IMR-90 (cell line): ENCODE results near the gene ATP1B3. TPM values are rescaled to one million over a fixed set of nuclear protein-coding genes. Genes with fewer than 3 reads are reported as not detected.
A peak's percentile ranks its signal among the peaks of the same experiment; 100 is the strongest.

Experiments used
- ATAC-seq: fragments of 200-7000 bp; cut with Tn5 transposase; 2 replicates; pipeline ENCODE4 v1.9.1; 2020; ENCODE audit warnings: low read depth, mild to moderate bottlenecking, moderate library complexity
- BruUV-seq: library from RNA; stranded (reverse); fragments of 400-500 nt; replicated peaks from 2 replicates; lab custom pipeline; 2021; lab: Mats Ljungman, UMichigan
- CTCF ChIA-PET: fragments of 300-600 bp; formaldehyde crosslinking; extraction: SDS; loops from one replicate; lab custom pipeline; 2021; ENCODE audit warnings: antibody characterized with exemption; lab: Yijun Ruan, JAX
- POLR2A ChIA-PET: fragments of 300-600 bp; sonication (Branson Sonifier 250); formaldehyde crosslinking; loops from one replicate; lab custom pipeline; 2022; ENCODE audit warnings: antibody characterized with exemption; ENCODE audit not compliant: unreplicated experiment; lab: Charles Lee
- DNase-seq: peaks from one replicate; pipeline ENCODE4 v3.0.0; 2013
- H2AFZ ChIP-seq: replicated peaks from 2 replicates; pipeline ENCODE3; 2013; ENCODE audit warnings: low read length, mild to moderate bottlenecking; ENCODE audit not compliant: poor library complexity
- H2AK5ac ChIP-seq: 2 replicates; pipeline ENCODE4 v1.6.1; 2013; ENCODE audit warnings: low read depth, low read length, inconsistent platforms
- H2AK9ac ChIP-seq: replicated peaks from 2 replicates; pipeline ENCODE3; 2013; ENCODE audit warnings: mild to moderate bottlenecking, low read depth, low read length, moderate library complexity; ENCODE audit not compliant: poor library complexity
- H2BK120ac ChIP-seq: 2 replicates; pipeline ENCODE4 v1.6.1; 2013; ENCODE audit warnings: low read depth, low read length, inconsistent platforms
- H2BK15ac ChIP-seq: 3 replicates; pipeline ENCODE4 v1.6.1; 2013; ENCODE audit warnings: low read depth, low read length, inconsistent platforms
- H2BK20ac ChIP-seq: 2 replicates; pipeline ENCODE4 v1.6.1; 2013; ENCODE audit warnings: low read depth, mild to moderate bottlenecking, inconsistent platforms, low read length, moderate library complexity
- H2BK5ac ChIP-seq: 2 replicates; pipeline ENCODE4 v1.6.1; 2013; ENCODE audit warnings: mild to moderate bottlenecking, low read depth, low read length, inconsistent platforms; ENCODE audit not compliant: poor library complexity, severe bottlenecking
- H3K14ac ChIP-seq: replicated peaks from 2 replicates; pipeline ENCODE4 v1.6.1; 2013; ENCODE audit warnings: low read depth, low read length, inconsistent platforms
- H3K18ac ChIP-seq: 2 replicates; pipeline ENCODE4 v1.6.1; 2013; ENCODE audit warnings: low read depth, low read length, control low read depth
- H3K23ac ChIP-seq: 2 replicates; pipeline ENCODE4 v1.6.1; 2013; ENCODE audit warnings: low read depth, low read length, inconsistent platforms
- H3K27ac ChIP-seq: 2 replicates; pipeline ENCODE4 v1.5.1; 2013; ENCODE audit warnings: mild to moderate bottlenecking, control low read depth, low read length; ENCODE audit not compliant: insufficient read depth
- H3K27me3 ChIP-seq: 2 replicates; pipeline ENCODE4 v1.6.1; 2013; ENCODE audit warnings: low read length; ENCODE audit not compliant: control insufficient read depth, insufficient read depth
- H3K36me3 ChIP-seq: 2 replicates; pipeline ENCODE4 v1.6.1; 2013; ENCODE audit warnings: low read length, mixed read lengths; ENCODE audit not compliant: control insufficient read depth, insufficient read depth
- H3K4ac ChIP-seq: 2 replicates; pipeline ENCODE4 v1.6.1; 2013; ENCODE audit warnings: low read depth, low read length, inconsistent platforms
- H3K4me1 ChIP-seq: 2 replicates; pipeline ENCODE4 v1.6.1; 2013; ENCODE audit warnings: low read length, mixed read lengths; ENCODE audit not compliant: control insufficient read depth, insufficient read depth
- H3K4me2 ChIP-seq: 2 replicates; pipeline ENCODE4 v1.6.1; 2013; ENCODE audit warnings: low read depth, mild to moderate bottlenecking, control low read depth, low read length, moderate library complexity
- H3K4me3 ChIP-seq: 2 replicates; pipeline ENCODE4 v1.5.1; 2013; ENCODE audit warnings: low read depth, mild to moderate bottlenecking, control low read depth, low read length, moderate library complexity; ENCODE audit not compliant: insufficient read depth
- H3K56ac ChIP-seq: 2 replicates; pipeline ENCODE4 v1.6.1; 2013; ENCODE audit warnings: low read length, inconsistent platforms; ENCODE audit not compliant: insufficient read depth; ENCODE audit errors: extremely low read depth
- H3K79me1 ChIP-seq, 2 experiments: 2 replicates each; pipeline ENCODE4 v1.6.1; 2013; ENCODE audit warnings: low read length in 2 of 2, inconsistent platforms in 1 of 2, low read depth in 1 of 2
- H3K9ac ChIP-seq: 2 replicates; pipeline ENCODE4 v1.6.1; 2013; ENCODE audit warnings: low read depth, low read length, control low read depth
- H3K9me1 ChIP-seq: 2 replicates; pipeline ENCODE4 v1.6.1; 2013; ENCODE audit warnings: low read length, inconsistent platforms; ENCODE audit not compliant: insufficient read depth
- H3K9me3 ChIP-seq: 2 replicates; pipeline ENCODE4 v1.6.1; 2013; ENCODE audit warnings: low read length; ENCODE audit not compliant: control insufficient read depth, insufficient read depth
- H4K20me1 ChIP-seq: 2 replicates; pipeline ENCODE4 v1.6.1; 2013; ENCODE audit warnings: low read length, inconsistent platforms; ENCODE audit not compliant: insufficient read depth
- H4K5ac ChIP-seq: 2 replicates; pipeline ENCODE4 v1.6.1; 2013; ENCODE audit warnings: mild to moderate bottlenecking, low read depth, low read length, control low read depth
- H4K8ac ChIP-seq, 2 experiments: 2 replicates each; pipeline ENCODE4 v1.6.1; 2013; ENCODE audit warnings: low read depth in 2 of 2, low read length in 2 of 2, control low read depth in 1 of 2, inconsistent platforms in 1 of 2
- H4K91ac ChIP-seq: 2 replicates; pipeline ENCODE4 v1.6.1; 2013; ENCODE audit warnings: low read depth, low read length, inconsistent platforms; ENCODE audit not compliant: insufficient read depth
- BHLHE40 ChIP-seq: fragments of 150-350 bp; IDR thresholded peaks from 2 replicates; pipeline ENCODE4 v1.6.1; 2016; ENCODE audit warnings: mild to moderate bottlenecking, low read depth, low read length
- CEBPB ChIP-seq: IDR thresholded peaks from 2 replicates; pipeline ENCODE4 v1.6.1; 2012; ENCODE audit warnings: low read depth, low read length, improper control_type of control experiment
- CHD1 ChIP-seq: IDR thresholded peaks from 2 replicates; pipeline ENCODE4 v1.6.1; 2012; ENCODE audit warnings: low read depth, low read length, improper control_type of control experiment
- CTCF ChIP-seq: conservative IDR thresholded peaks from 2 replicates; pipeline ENCODE4 v1.5.1; 2012; ENCODE audit warnings: mild to moderate bottlenecking, low read depth, low read length, improper control_type of control experiment
- FOS ChIP-seq: fragments of 150-350 bp; IDR thresholded peaks from 2 replicates; pipeline ENCODE4 v1.6.1; 2016; ENCODE audit warnings: low read depth, low read length
- MXI1 ChIP-seq: IDR thresholded peaks from 2 replicates; pipeline ENCODE4 v1.6.1; 2012; ENCODE audit warnings: low read depth, mild to moderate bottlenecking, low read length, moderate library complexity, borderline replicate concordance
- NFE2L2 ChIP-seq: fragments of 150-350 bp; IDR thresholded peaks from 2 replicates; pipeline ENCODE4 v1.6.1; 2016; ENCODE audit warnings: low read depth, mild to moderate bottlenecking, low read length
- RAD21 ChIP-seq: IDR thresholded peaks from 2 replicates; pipeline ENCODE4 v1.6.1; 2012; ENCODE audit warnings: low read length, improper control_type of control experiment
- RCOR1 ChIP-seq: IDR thresholded peaks from 2 replicates; pipeline ENCODE4 v1.6.1; 2012; ENCODE audit warnings: mild to moderate bottlenecking, low read length, improper control_type of control experiment; ENCODE audit not compliant: insufficient replicate concordance
- RFX5 ChIP-seq: IDR thresholded peaks from 2 replicates; pipeline ENCODE4 v1.8.0; 2012; ENCODE audit warnings: low read depth, mild to moderate bottlenecking, low read length, moderate library complexity
- SMC3 ChIP-seq: fragments of 150-350 bp; IDR thresholded peaks from 2 replicates; pipeline ENCODE4 v1.6.1; 2016; ENCODE audit warnings: low read depth, mild to moderate bottlenecking, antibody characterized with exemption, low read length, moderate library complexity
- WGBS, 2 experiments: methylation state at CpG; one replicate each; pipeline versions ENCODE4 v1.1.5 to v1.1.7; 2013; ENCODE audit warnings: missing lambda C conversion rate in 2 of 2; ENCODE audit not compliant: insufficient read length in 1 of 2; ENCODE audit errors: extremely low coverage in 2 of 2; 5-methylcytosine and 5-hydroxymethylcytosine counted together
- dilution Hi-C: fragments of 300-500 bp; cut with HindIII; formaldehyde crosslinking; loops from one replicate; pipeline ENCODE4 v1.14.3; 2018; ENCODE audit warnings: low sequenced_read_pairs; ENCODE audit not compliant: unreplicated experiment
- in situ Hi-C: fragments of 300-500 bp; cut with MboI; formaldehyde crosslinking; loops from 3 replicates; pipeline ENCODE4 v1.14.3; 2019; ENCODE audit warnings: low sequenced_read_pairs, inconsistent platforms, mixed read lengths
- intact Hi-C: fragments of 100-400 bp; cut with micrococcal nuclease; formaldehyde crosslinking; loops from 2 replicates; pipeline ENCODE4 v1.10.0; 2022
- polyA plus RNA-seq, 3 experiments: library from polyadenylated mRNA; depleted of rRNA; stranded (reverse); fragments of >200 nt; gene quantifications; 2 replicates each; pipeline ENCODE4 v1.2.3, GENCODE V29; 2012; ENCODE audit warnings: low replicate concordance in 1 of 3
- total RNA-seq: library from RNA; depleted of rRNA; stranded (reverse); fragments of >200 nt; gene quantifications from 2 replicates; pipeline ENCODE4 v1.2.3, GENCODE V29; 2012
- TF ChIP-seq, protein P1 (sequence below): fragments of 150-350 bp; IDR thresholded peaks from 2 replicates; pipeline ENCODE4 v1.6.1; 2017; ENCODE audit warnings: mild to moderate bottlenecking, antibody characterized with exemption, low read length, low read depth
- TF ChIP-seq, protein P2 (sequence below): fragments of 150-350 bp; IDR thresholded peaks from 2 replicates; pipeline ENCODE4 v1.6.1; 2016; ENCODE audit warnings: low read depth, mild to moderate bottlenecking, low read length, moderate library complexity, borderline replicate concordance

ATP1B3 gene
- total and polyA plus RNA-seq, 2 of the 4 experiments (the other 2 are of a cell fraction): 64.3 to 126 TPM

GRCh38 chr3:141913150-141913811 is 36.8 kb downstream of the ATP1B3 start:
- intact Hi-C loops: loop anchor here (1.0 to 5.0 kb wide), 2 partner anchors 175 to 336 kb away; partner anchors contain the start of gene RNF7
- no peak overlapping the region for H3K9ac ChIP-seq
- ChIA-PET CTCF (interaction anchor here (0.5 to 1.2 kb wide), 7 partner anchors 17 to 1706 kb away, joined by 3 to 4 read pairs (median 4); no protein-coding TSS in a partner anchor), POLR2A (interaction anchor here (0.6 kb wide), 1 partner anchor 15 kb away, joined by 4 read pairs; no protein-coding TSS in a partner anchor)
- dilution Hi-C loops: no loop called here
- no peak overlapping the region for H3K4me2 ChIP-seq
- H4K8ac ChIP-seq: no peak overlapping the region
- no CpG with 5 or more reads among the region's 1 CpG for WGBS, 2 experiments
- peaks cover 7% of the 10 kb centered on the region; the same call in 1 of the 2 replicates for H3K9me1 ChIP-seq
- no peak overlapping the region for H3K4ac ChIP-seq
- no peak overlapping the region for H3K4me3 ChIP-seq
- BruUV-seq: no TSS peak
- TF ChIP-seq RAD21: peak; percentile 76
- TF ChIP-seq FOS: no peak
- TF ChIP-seq BHLHE40: no peak
- TF ChIP-seq, protein P1, sequence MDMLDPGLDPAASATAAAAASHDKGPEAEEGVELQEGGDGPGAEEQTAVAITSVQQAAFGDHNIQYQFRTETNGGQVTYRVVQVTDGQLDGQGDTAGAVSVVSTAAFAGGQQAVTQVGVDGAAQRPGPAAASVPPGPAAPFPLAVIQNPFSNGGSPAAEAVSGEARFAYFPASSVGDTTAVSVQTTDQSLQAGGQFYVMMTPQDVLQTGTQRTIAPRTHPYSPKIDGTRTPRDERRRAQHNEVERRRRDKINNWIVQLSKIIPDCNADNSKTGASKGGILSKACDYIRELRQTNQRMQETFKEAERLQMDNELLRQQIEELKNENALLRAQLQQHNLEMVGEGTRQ: no peak; the same call in 1 of the 2 replicates
- TF ChIP-seq SMC3: peak; percentile 52
- TF ChIP-seq NFE2L2: no peak
- TF ChIP-seq RFX5: no peak
- TF ChIP-seq CHD1: no peak
- TF ChIP-seq, protein P2, sequence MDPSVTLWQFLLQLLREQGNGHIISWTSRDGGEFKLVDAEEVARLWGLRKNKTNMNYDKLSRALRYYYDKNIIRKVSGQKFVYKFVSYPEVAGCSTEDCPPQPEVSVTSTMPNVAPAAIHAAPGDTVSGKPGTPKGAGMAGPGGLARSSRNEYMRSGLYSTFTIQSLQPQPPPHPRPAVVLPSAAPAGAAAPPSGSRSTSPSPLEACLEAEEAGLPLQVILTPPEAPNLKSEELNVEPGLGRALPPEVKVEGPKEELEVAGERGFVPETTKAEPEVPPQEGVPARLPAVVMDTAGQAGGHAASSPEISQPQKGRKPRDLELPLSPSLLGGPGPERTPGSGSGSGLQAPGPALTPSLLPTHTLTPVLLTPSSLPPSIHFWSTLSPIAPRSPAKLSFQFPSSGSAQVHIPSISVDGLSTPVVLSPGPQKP: no peak
- TF ChIP-seq CTCF: peak; percentile 61
- TF ChIP-seq CEBPB: no peak
- TF ChIP-seq MXI1: no peak
- peak; percentile 68 for TF ChIP-seq RCOR1
- DNase-seq (peak; percentile 62), ATAC-seq (peak; percentile 64)
- peaks cover 2% of the 10 kb centered on the region for H3K4me1 ChIP-seq
- H3K14ac ChIP-seq: no peak overlapping the region
- H3K56ac ChIP-seq: no peak overlapping the region
- H2BK5ac ChIP-seq: no peak overlapping the region
- no peak overlapping the region for H4K5ac ChIP-seq
- H2BK15ac ChIP-seq: no peak overlapping the region
- no peaks in the 10 kb centered on the region for H3K27me3 ChIP-seq
- H3K27ac ChIP-seq: no peak overlapping the region
- H2AK9ac ChIP-seq: no peak overlapping the region
- H2AK5ac ChIP-seq: no peak overlapping the region
- no peak overlapping the region for H3K18ac ChIP-seq
- no peaks in the 10 kb centered on the region for H3K9me3 ChIP-seq
- H2BK20ac ChIP-seq: no peak overlapping the region
- H3K79me1 ChIP-seq: peaks cover 11 to 26% of the 10 kb centered on the region in 2 experiments
- no peak overlapping the region for H3K23ac ChIP-seq
- H3K36me3 ChIP-seq: peaks cover 18% of the 10 kb centered on the region
- H4K91ac ChIP-seq: no peak overlapping the region
- no peak overlapping the region for H2AFZ ChIP-seq
- H4K20me1 ChIP-seq: no peaks in the 10 kb centered on the region; the same call in 1 of the 2 replicates
- no peak overlapping the region for H2BK120ac ChIP-seq
- in situ Hi-C loops: loop anchor here (10.0 kb wide), 1 partner anchor 318 kb away; no protein-coding TSS in a partner anchor
